SK-N-SH treated with all-trans-retinoic acid at 6 μM for 48 hours (cell line): ENCODE measurements around the gene CD151.

ENCODE experiments used
- ATAC-seq: fragments of 200-7000 bp; cut with Tn5 transposase; 3 replicates; pipeline ENCODE4 v1.9.1; 2020; ENCODE audit warnings: mild to moderate bottlenecking, moderate library complexity
- ARNTL ChIP-seq: fragments of 450-650 bp; formaldehyde crosslinking; IDR thresholded peaks from 2 replicates; pipeline ENCODE4 v1.5.0; 2020; ENCODE audit warnings: low read depth, mild to moderate bottlenecking, moderate library complexity, borderline replicate concordance
- BACH2 ChIP-seq: fragments of 250-450 bp; sonication (Bioruptor Pico); IDR thresholded peaks from 2 replicates; pipeline ENCODE4 v1.9.0; 2021; ENCODE audit warnings: mild to moderate bottlenecking, borderline replicate concordance
- CSDC2 ChIP-seq: fragments of 250-450 bp; sonication (Bioruptor Pico); IDR thresholded peaks from 2 replicates; pipeline ENCODE4 v1.5.0; 2020; ENCODE audit warnings: mild to moderate bottlenecking, moderate library complexity
- ESRRG ChIP-seq: fragments of 250-450 bp; sonication (Bioruptor Pico); IDR thresholded peaks from 2 replicates; pipeline ENCODE4 v1.6.1; 2021; ENCODE audit warnings: mild to moderate bottlenecking
- GLIS3 ChIP-seq: fragments of 250-450 bp; sonication (Bioruptor Pico); IDR thresholded peaks from 2 replicates; pipeline ENCODE4 v1.5.0; 2020; ENCODE audit warnings: mild to moderate bottlenecking, moderate library complexity
- ISL1 ChIP-seq: fragments of 250-450 bp; sonication (Bioruptor Pico); IDR thresholded peaks from 2 replicates; pipeline ENCODE4 v2.1.2; 2022; ENCODE audit warnings: mild to moderate bottlenecking, moderate library complexity
- OSR1 ChIP-seq: fragments of 250-450 bp; sonication (Bioruptor Pico); IDR thresholded peaks from 2 replicates; pipeline ENCODE4 v1.8.0; 2022; ENCODE audit warnings: moderate library complexity, mild to moderate bottlenecking, inconsistent platforms
- PPARA ChIP-seq: fragments of 250-450 bp; sonication (Bioruptor Pico); IDR thresholded peaks from 2 replicates; pipeline ENCODE4 v1.5.0; 2020; ENCODE audit warnings: mild to moderate bottlenecking, borderline replicate concordance
- RARB ChIP-seq: fragments of 250-450 bp; sonication (Bioruptor Pico); IDR thresholded peaks from 2 replicates; pipeline ENCODE4 v1.8.0; 2021; ENCODE audit warnings: mild to moderate bottlenecking, moderate library complexity
- SNAI2 ChIP-seq: fragments of 250-450 bp; sonication (Bioruptor Pico); IDR thresholded peaks from 2 replicates; pipeline ENCODE4 v1.5.0; 2020; ENCODE audit warnings: mild to moderate bottlenecking, moderate library complexity
- TOX ChIP-seq: fragments of 250-450 bp; sonication (Bioruptor Pico); IDR thresholded peaks from 2 replicates; pipeline ENCODE4 v1.8.0; 2021; ENCODE audit warnings: mild to moderate bottlenecking, moderate library complexity, borderline replicate concordance
- ZC3H10 ChIP-seq: fragments of 250-450 bp; sonication (Bioruptor Pico); IDR thresholded peaks from 2 replicates; pipeline ENCODE4 v1.5.1; 2021; ENCODE audit warnings: mild to moderate bottlenecking, moderate library complexity
- ZFP3 ChIP-seq: fragments of 250-450 bp; sonication (Bioruptor Pico); IDR thresholded peaks from 2 replicates; pipeline ENCODE4 v1.5.0; 2020; ENCODE audit warnings: mild to moderate bottlenecking, moderate library complexity
- ZFP30 ChIP-seq: fragments of 450-650 bp; formaldehyde crosslinking; IDR thresholded peaks from 2 replicates; pipeline ENCODE4 v1.5.0; 2022; ENCODE audit warnings: mild to moderate bottlenecking, moderate library complexity
- ZNF565 ChIP-seq: fragments of 450-650 bp; formaldehyde crosslinking; conservative IDR thresholded peaks from 2 replicates; pipeline ENCODE4 v1.5.0; 2020; ENCODE audit warnings: low read depth, mild to moderate bottlenecking, moderate library complexity
- ZNF70 ChIP-seq: fragments of 450-650 bp; formaldehyde crosslinking; IDR thresholded peaks from 2 replicates; pipeline ENCODE4 v1.5.0; 2020; ENCODE audit warnings: mild to moderate bottlenecking, moderate library complexity
- ZNF8 ChIP-seq: fragments of 450-650 bp; formaldehyde crosslinking; IDR thresholded peaks from 2 replicates; pipeline ENCODE4 v1.5.0; 2020; ENCODE audit warnings: mild to moderate bottlenecking, moderate library complexity
- TF ChIP-seq, protein P1 (sequence below): fragments of 250-450 bp; sonication (Bioruptor Pico); IDR thresholded peaks from 2 replicates; pipeline ENCODE4 v1.5.0; 2020; ENCODE audit warnings: mild to moderate bottlenecking, moderate library complexity
- TF ChIP-seq, protein P2 (sequence below): fragments of 250-450 bp; sonication (Bioruptor Pico); IDR thresholded peaks from 2 replicates; pipeline ENCODE4 v1.5.1; 2020; ENCODE audit warnings: low read depth, mild to moderate bottlenecking, moderate library complexity
- TF ChIP-seq, protein P3 (sequence below): fragments of 250-450 bp; sonication (Bioruptor Pico); IDR thresholded peaks from 2 replicates; pipeline ENCODE4 v1.8.0; 2021; ENCODE audit warnings: low read depth, mild to moderate bottlenecking, moderate library complexity, borderline replicate concordance
- TF ChIP-seq, protein P4 (sequence below): fragments of 250-450 bp; sonication (Bioruptor Pico); IDR thresholded peaks from 2 replicates; pipeline ENCODE4 v1.5.1; 2021; ENCODE audit warnings: mild to moderate bottlenecking, moderate library complexity
- TF ChIP-seq, protein P5 (sequence below): fragments of 250-450 bp; sonication (Bioruptor Pico); IDR thresholded peaks from 2 replicates; pipeline ENCODE4 v1.8.0; 2020; ENCODE audit warnings: mild to moderate bottlenecking, moderate library complexity, borderline replicate concordance

CD151 gene

DNA sequence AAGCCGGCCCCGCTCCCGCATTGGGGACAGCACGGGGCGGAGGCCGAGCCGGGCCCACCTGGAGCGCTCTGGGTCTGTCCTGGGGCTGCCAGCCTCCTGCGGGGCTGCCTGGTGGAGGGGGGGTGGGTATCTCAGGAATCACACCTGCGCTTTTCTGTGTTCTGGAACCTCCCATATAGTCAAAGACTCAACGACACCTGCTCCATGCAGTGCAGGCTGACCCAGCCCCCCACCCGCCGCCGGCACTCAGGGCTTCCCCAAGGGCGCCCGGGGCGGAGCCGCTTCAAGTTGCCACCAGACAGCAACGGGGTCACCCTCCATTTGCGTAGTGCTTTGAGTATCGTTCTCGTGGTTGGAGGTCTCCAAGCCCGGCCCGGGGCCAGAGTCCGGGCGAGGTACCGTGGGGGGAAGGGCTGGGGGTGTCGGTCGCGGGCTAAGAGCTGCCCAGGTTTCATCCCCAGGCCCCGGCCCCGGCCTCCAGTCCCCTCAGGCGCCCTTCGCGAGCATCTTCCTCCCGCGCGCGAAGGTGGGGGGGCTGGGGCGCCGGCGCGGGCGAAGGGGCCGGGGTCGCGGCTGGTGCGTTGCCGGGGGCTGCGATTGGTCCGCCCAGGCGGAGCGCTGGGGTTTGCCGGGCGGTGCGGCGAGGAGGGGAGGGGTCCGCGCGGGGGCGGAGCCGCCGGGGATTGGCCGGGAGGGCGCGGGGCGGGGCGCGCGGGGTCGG lies 16.5 kb downstream of the CD151 start:
- no peak for TF ChIP-seq ZFP3 (CRISPR knock-in tag)
- TF ChIP-seq, protein P1, sequence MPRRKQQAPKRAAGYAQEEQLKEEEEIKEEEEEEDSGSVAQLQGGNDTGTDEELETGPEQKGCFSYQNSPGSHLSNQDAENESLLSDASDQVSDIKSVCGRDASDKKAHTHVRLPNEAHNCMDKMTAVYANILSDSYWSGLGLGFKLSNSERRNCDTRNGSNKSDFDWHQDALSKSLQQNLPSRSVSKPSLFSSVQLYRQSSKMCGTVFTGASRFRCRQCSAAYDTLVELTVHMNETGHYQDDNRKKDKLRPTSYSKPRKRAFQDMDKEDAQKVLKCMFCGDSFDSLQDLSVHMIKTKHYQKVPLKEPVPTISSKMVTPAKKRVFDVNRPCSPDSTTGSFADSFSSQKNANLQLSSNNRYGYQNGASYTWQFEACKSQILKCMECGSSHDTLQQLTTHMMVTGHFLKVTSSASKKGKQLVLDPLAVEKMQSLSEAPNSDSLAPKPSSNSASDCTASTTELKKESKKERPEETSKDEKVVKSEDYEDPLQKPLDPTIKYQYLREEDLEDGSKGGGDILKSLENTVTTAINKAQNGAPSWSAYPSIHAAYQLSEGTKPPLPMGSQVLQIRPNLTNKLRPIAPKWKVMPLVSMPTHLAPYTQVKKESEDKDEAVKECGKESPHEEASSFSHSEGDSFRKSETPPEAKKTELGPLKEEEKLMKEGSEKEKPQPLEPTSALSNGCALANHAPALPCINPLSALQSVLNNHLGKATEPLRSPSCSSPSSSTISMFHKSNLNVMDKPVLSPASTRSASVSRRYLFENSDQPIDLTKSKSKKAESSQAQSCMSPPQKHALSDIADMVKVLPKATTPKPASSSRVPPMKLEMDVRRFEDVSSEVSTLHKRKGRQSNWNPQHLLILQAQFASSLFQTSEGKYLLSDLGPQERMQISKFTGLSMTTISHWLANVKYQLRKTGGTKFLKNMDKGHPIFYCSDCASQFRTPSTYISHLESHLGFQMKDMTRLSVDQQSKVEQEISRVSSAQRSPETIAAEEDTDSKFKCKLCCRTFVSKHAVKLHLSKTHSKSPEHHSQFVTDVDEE (CRISPR knock-in tag): no peak

DNA sequence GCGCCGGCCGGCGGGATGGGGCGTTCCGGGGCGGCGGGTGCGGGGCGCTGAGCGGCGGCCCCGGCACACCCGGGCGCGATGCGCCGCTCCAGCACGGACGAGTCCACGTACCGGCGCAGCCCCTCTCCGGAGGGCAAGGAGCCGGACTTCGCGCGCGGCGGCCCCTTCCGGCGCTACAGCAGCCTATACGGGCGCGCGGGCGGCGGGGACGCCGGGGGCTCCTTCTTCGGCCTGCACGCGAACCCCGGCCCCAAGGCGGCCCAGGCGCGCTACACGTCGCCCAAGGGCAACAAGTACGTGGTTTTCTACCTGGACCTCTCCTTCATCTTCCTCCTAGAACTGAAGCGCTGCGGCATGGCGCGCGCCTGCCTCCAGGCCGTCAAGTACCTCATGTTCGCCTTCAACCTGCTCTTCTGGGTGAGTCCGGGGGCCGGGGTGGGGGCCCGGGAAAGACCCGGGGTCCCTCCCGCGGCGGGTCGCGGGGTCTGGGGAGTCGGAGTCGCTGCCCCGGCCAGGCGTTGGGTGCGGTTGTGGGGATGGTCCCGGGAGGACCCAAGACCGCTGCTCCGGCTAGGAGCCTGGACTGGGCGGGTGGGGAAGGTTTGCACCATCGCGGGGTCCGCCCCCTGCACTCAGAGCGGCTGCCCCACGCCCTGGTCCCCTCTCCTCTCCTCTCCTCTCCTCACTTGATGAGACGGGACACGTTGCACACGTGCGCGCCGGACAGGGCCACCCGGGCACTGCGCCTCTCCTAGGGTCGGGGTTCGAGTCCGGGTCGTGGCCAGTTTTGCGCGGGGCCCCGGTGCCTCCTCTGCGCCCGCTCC lies 17.4 kb downstream of the CD151 start:
- no peak for TF ChIP-seq CSDC2
- TF ChIP-seq, protein P2, sequence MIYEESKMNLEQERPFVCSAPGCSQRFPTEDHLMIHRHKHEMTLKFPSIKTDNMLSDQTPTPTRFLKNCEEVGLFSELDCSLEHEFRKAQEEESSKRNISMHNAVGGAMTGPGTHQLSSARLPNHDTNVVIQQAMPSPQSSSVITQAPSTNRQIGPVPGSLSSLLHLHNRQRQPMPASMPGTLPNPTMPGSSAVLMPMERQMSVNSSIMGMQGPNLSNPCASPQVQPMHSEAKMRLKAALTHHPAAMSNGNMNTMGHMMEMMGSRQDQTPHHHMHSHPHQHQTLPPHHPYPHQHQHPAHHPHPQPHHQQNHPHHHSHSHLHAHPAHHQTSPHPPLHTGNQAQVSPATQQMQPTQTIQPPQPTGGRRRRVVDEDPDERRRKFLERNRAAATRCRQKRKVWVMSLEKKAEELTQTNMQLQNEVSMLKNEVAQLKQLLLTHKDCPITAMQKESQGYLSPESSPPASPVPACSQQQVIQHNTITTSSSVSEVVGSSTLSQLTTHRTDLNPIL (CRISPR knock-in tag): no peak
- TF ChIP-seq ZC3H10 (CRISPR knock-in tag): no peak
- TF ChIP-seq SNAI2 (CRISPR knock-in tag): no peak
- TF ChIP-seq, protein P3, sequence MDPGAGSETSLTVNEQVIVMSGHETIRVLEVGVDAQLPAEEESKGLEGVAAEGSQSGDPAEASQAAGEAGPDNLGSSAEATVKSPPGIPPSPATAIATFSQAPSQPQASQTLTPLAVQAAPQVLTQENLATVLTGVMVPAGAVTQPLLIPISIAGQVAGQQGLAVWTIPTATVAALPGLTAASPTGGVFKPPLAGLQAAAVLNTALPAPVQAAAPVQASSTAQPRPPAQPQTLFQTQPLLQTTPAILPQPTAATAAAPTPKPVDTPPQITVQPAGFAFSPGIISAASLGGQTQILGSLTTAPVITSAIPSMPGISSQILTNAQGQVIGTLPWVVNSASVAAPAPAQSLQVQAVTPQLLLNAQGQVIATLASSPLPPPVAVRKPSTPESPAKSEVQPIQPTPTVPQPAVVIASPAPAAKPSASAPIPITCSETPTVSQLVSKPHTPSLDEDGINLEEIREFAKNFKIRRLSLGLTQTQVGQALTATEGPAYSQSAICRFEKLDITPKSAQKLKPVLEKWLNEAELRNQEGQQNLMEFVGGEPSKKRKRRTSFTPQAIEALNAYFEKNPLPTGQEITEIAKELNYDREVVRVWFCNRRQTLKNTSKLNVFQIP (CRISPR knock-in tag): no peak
- no peak for TF ChIP-seq ZNF565 (CRISPR knock-in tag)
- TF ChIP-seq ARNTL (CRISPR knock-in tag): no peak
- no peak for ATAC-seq

More for the DNA sequence above, 16.5 kb downstream of the CD151 start:
- ATAC-seq: no peak

DNA sequence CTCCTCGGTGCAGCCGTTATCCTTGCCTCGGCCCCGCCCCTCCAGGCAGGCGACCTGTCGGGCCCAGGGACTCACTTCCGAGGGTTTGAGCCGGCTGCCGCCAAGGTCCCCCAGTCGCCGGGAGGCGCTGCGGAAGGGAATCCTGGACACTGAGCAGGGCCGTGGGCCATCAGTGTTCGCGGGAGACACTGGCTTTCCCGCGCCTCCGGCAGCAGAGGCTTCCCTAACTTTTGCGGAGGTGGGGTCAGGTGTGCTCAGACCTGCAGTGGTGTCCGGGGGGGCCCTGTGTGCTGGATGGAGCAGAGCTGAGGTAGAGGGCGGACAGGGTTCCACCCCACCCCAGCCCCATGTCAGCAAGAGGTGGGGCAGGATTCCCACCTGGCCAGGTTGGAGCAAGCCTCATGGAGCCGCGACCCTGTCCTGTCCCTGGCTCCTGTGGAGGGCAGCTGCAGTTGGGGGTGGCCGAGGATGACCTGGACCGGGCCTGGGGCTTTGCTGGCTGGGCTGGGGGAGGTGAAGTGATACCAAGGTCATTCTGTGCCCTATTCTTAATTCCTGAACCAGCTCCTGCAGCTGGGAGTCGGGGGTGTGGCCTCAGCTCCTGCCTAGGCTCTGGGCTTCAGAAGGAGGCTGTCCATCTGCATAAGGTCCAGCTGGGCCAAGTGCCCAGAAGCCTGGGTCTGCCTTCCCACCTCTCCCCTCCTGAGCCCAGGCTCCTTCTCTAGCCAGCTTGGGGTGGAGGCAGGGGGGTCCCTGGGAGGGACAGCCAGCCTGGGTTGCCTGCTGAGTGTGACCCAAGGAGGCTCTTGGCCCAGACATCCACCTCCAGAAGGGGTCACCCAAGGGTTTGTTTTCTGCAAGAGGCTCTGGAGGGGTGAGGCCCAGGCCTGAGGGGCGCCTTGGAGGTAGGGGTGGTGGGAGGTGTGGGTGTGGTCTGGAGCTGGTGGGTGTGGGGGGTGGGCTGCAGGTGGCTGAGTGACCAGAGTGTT lies 18.3 kb downstream of the CD151 start:
- no peak for TF ChIP-seq PPARA (CRISPR knock-in tag)
- TF ChIP-seq GLIS3 (CRISPR knock-in tag): no peak
- no peak for TF ChIP-seq ZNF8 (CRISPR knock-in tag)
- TF ChIP-seq, protein P4, sequence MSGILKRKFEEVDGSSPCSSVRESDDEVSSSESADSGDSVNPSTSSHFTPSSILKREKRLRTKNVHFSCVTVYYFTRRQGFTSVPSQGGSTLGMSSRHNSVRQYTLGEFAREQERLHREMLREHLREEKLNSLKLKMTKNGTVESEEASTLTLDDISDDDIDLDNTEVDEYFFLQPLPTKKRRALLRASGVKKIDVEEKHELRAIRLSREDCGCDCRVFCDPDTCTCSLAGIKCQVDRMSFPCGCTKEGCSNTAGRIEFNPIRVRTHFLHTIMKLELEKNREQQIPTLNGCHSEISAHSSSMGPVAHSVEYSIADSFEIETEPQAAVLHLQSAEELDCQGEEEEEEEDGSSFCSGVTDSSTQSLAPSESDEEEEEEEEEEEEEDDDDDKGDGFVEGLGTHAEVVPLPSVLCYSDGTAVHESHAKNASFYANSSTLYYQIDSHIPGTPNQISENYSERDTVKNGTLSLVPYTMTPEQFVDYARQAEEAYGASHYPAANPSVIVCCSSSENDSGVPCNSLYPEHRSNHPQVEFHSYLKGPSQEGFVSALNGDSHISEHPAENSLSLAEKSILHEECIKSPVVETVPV: no peak
- TF ChIP-seq, protein P5, sequence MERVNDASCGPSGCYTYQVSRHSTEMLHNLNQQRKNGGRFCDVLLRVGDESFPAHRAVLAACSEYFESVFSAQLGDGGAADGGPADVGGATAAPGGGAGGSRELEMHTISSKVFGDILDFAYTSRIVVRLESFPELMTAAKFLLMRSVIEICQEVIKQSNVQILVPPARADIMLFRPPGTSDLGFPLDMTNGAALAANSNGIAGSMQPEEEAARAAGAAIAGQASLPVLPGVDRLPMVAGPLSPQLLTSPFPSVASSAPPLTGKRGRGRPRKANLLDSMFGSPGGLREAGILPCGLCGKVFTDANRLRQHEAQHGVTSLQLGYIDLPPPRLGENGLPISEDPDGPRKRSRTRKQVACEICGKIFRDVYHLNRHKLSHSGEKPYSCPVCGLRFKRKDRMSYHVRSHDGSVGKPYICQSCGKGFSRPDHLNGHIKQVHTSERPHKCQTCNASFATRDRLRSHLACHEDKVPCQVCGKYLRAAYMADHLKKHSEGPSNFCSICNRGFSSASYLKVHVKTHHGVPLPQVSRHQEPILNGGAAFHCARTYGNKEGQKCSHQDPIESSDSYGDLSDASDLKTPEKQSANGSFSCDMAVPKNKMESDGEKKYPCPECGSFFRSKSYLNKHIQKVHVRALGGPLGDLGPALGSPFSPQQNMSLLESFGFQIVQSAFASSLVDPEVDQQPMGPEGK (CRISPR knock-in tag): no peak
- TF ChIP-seq TOX (CRISPR knock-in tag): no peak
- TF ChIP-seq OSR1 (CRISPR knock-in tag): no peak
- TF ChIP-seq CSDC2: no peak
- no peak for TF ChIP-seq ARNTL (CRISPR knock-in tag)
- no peak for TF ChIP-seq ESRRG (CRISPR knock-in tag)
- TF ChIP-seq ZC3H10 (CRISPR knock-in tag): no peak
- TF ChIP-seq, protein P2 (CRISPR knock-in tag): no peak
- TF ChIP-seq, protein P3 (CRISPR knock-in tag): no peak
- TF ChIP-seq ZNF70: no peak
- no peak for TF ChIP-seq RARB
- no peak for TF ChIP-seq BACH2 (CRISPR knock-in tag)
- no peak for TF ChIP-seq ZFP30 (CRISPR knock-in tag)
- TF ChIP-seq ISL1 (CRISPR knock-in tag): no peak
- peak; percentile 8 for ATAC-seq
